SH-SY5Y (cell line): ENCODE results near the gene NLRP3.

Source experiments
- GATA2 ChIP-seq: IDR thresholded peaks from 2 replicates; pipeline ENCODE4 v1.6.1; 2011; ENCODE audit warnings: mild to moderate bottlenecking, low read depth, low read length
- GATA3 ChIP-seq: IDR thresholded peaks from 2 replicates; pipeline ENCODE4 v1.6.1; 2011; ENCODE audit warnings: low read depth, mild to moderate bottlenecking, low read length, moderate library complexity

GRCh38 chr1:247370786-247371732 is 44.9 kb upstream of the NLRP3 start:
- TF ChIP-seq GATA2 (no peak), GATA3 (no peak)
